ENCODE results near the gene TLL2. TPM values are rescaled to one million over a fixed set of nuclear protein-coding genes. Genes with fewer than 3 reads are reported as not detected.

TLL2 gene
- total and polyA plus RNA-seq, 9 of the 15 experiments (the other 6 are each of a cell fraction or from before 2014, with no cell fraction given): 0.09 TPM; not detected in 8

- Histone ChIP-seq H3K27me3 (ENCODE audit: control insufficient read depth in 2 of 2, insufficient read depth in 2 of 2, low read length in 2 of 2) (peaks cover 6 to 11% of the 10 kb centered on the region in 2 experiments; a peak in 4 of 5 replicates), H3K4me1 (replicated peaks in 1 of 2; ENCODE audit: control insufficient read depth in 2 of 2, insufficient read depth in 2 of 2, low read length in 2 of 2) (no peaks in the 10 kb centered on the region), H3K79me2 (ENCODE audit: control insufficient read depth, insufficient read depth, low read length) (no peaks in the 10 kb centered on the region), H2AFZ (ENCODE audit: low read depth, low read length) (no peak overlapping the region), H3K4me2 (ENCODE audit: insufficient read depth, low read length) (no peak overlapping the region), H3K9me1 (ENCODE audit: control insufficient read depth, insufficient read depth, low read length) (no peaks in the 10 kb centered on the region), H3K36me3 (ENCODE audit: control insufficient read depth, insufficient read depth, low read length) (no peaks in the 10 kb centered on the region), H3K9me3 (replicated peaks; ENCODE audit: control insufficient read depth, insufficient read depth, low read depth, low read length) (no peaks in the 10 kb centered on the region), H3K27ac (ENCODE audit: extremely low read depth, low read depth, low read length) (no peak overlapping the region), H3K9ac (ENCODE audit: insufficient read depth in 1 of 2, low read depth in 2 of 2, low read length in 2 of 2) (no peak overlapping the region), H4K20me1 (replicated peaks; ENCODE audit: control insufficient read depth, insufficient read depth, low read length) (no peaks in the 10 kb centered on the region), H3K4me3 (no peak overlapping the region)
- WGBS (ENCODE audit: insufficient coverage, low coverage, missing lambda C conversion rate): 0% methylated on average over 2 of the region's 2 CpGs
- FAIRE-seq (no peak), DNase-seq (ENCODE audit: extremely low read depth in 1 of 4, low spot score in 3 of 4) (no peak), ATAC-seq (no peak)
- CTCF ChIA-PET (ENCODE audit: low intra/inter-chr PET ratio): no interaction called here
- in situ Hi-C loops (cut with MboI): no loop called here
- POLR2A ChIA-PET: no interaction called here
- no TSS peak for BruUV-seq (replicated peaks)
- intact Hi-C loops (cut with micrococcal nuclease): no loop called here
- no peak for TF ChIP-seq RCOR1 (IDR thresholded peaks at IDR 0.05; ENCODE audit: borderline replicate concordance in 1 of 2, low read depth in 2 of 2, low read length in 2 of 2)
- TF ChIP-seq XRCC5 (IDR thresholded peaks at IDR 0.05; ENCODE audit: low read depth, low read length): no peak
- TF ChIP-seq ZC3H11A (IDR thresholded peaks at IDR 0.05; ENCODE audit: low read depth, low read length): no peak
- TF ChIP-seq MAFF (IDR thresholded peaks at IDR 0.05; ENCODE audit: low read length): no peak
- TF ChIP-seq YBX1 (IDR thresholded peaks at IDR 0.05): no peak
- TF ChIP-seq ZNF584 (CRISPR knock-in tag; IDR thresholded peaks at IDR 0.05; ENCODE audit: low read depth): no peak
- no peak for TF ChIP-seq TEAD1 (CRISPR knock-in tag; IDR thresholded peaks at IDR 0.05)
- no peak for TF ChIP-seq MTF1 (CRISPR knock-in tag; IDR thresholded peaks at IDR 0.05; ENCODE audit: borderline replicate concordance)
- TF ChIP-seq, protein P1, sequence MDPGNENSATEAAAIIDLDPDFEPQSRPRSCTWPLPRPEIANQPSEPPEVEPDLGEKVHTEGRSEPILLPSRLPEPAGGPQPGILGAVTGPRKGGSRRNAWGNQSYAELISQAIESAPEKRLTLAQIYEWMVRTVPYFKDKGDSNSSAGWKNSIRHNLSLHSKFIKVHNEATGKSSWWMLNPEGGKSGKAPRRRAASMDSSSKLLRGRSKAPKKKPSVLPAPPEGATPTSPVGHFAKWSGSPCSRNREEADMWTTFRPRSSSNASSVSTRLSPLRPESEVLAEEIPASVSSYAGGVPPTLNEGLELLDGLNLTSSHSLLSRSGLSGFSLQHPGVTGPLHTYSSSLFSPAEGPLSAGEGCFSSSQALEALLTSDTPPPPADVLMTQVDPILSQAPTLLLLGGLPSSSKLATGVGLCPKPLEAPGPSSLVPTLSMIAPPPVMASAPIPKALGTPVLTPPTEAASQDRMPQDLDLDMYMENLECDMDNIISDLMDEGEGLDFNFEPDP (CRISPR knock-in tag; IDR thresholded peaks at IDR 0.05): no peak
- TF ChIP-seq, protein P2, sequence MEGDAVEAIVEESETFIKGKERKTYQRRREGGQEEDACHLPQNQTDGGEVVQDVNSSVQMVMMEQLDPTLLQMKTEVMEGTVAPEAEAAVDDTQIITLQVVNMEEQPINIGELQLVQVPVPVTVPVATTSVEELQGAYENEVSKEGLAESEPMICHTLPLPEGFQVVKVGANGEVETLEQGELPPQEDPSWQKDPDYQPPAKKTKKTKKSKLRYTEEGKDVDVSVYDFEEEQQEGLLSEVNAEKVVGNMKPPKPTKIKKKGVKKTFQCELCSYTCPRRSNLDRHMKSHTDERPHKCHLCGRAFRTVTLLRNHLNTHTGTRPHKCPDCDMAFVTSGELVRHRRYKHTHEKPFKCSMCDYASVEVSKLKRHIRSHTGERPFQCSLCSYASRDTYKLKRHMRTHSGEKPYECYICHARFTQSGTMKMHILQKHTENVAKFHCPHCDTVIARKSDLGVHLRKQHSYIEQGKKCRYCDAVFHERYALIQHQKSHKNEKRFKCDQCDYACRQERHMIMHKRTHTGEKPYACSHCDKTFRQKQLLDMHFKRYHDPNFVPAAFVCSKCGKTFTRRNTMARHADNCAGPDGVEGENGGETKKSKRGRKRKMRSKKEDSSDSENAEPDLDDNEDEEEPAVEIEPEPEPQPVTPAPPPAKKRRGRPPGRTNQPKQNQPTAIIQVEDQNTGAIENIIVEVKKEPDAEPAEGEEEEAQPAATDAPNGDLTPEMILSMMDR (IDR thresholded peaks at IDR 0.05 in 2 of 3, conservative IDR thresholded peaks at IDR 0.05 in 1 of 3; ENCODE audit: insufficient read depth in 2 of 3, low read depth in 1 of 3, low read length in 3 of 3): no peak
- TF ChIP-seq, protein P3, sequence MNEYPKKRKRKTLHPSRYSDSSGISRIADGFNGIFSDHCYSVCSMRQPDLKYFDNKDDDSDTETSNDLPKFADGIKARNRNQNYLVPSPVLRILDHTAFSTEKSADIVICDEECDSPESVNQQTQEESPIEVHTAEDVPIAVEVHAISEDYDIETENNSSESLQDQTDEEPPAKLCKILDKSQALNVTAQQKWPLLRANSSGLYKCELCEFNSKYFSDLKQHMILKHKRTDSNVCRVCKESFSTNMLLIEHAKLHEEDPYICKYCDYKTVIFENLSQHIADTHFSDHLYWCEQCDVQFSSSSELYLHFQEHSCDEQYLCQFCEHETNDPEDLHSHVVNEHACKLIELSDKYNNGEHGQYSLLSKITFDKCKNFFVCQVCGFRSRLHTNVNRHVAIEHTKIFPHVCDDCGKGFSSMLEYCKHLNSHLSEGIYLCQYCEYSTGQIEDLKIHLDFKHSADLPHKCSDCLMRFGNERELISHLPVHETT (CRISPR knock-in tag; conservative IDR thresholded peaks at IDR 0.05 in 1 of 2, IDR thresholded peaks at IDR 0.05 in 1 of 2): no peak
- TF ChIP-seq SFPQ (IDR thresholded peaks at IDR 0.05; ENCODE audit: low read depth, low read length): no peak
- TF ChIP-seq SP2 (IDR thresholded peaks at IDR 0.05; ENCODE audit: extremely low read depth, low read depth, low read length, poor library complexity, severe bottlenecking): no peak
- no peak for TF ChIP-seq FOXA3 (CRISPR knock-in tag; conservative IDR thresholded peaks at IDR 0.05 in 1 of 2, IDR thresholded peaks at IDR 0.05 in 1 of 2)
- no peak for TF ChIP-seq HMG20A (CRISPR knock-in tag; conservative IDR thresholded peaks at IDR 0.05)
Measured at GRCh38 chr10:96427291-96427690, 86.4 kb downstream of the TLL2 start.

Measured in K562 (cell line).